KG1 (cell line): ENCODE results near the gene PRAMEF13.
"Not testable (repeated sequence)": the region's sequence is repeated elsewhere in the genome, so short reads cannot be mapped to it uniquely, and the experiment has no call there.

Experiments
- DNase-seq: peaks from one replicate; lab custom pipeline; 2025; lab: John Stamatoyannopoulos, UW

Gene PRAMEF13

DNA sequence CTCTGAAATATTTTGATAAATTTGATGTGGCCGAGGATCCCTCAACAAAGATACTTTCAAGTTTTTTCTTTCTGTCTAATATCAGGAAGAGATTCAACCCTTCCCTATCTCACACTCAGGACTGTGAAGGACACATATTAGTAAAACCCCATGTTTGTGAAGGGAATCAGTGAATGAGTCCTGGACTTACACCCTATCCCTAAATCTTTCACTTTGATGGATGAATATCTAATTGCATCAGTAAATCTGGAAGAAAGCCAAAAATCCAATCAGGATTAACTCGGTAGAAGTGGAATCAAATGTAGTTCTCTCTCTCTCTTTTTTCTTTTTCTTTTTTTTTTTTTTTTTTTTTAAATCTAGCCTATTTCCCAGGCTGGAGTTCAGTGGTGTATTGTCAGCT, 29.7 kb downstream of the PRAMEF13 start, which contains the start of gene PRAMEF9:
PRAMEF9 (plus strand) TSS at position 301 of the 400 bp plus-strand sequence. CDS start 3,433 bp downstream, outside the sequence.
- not testable (repeated sequence) for DNase-seq

DNA sequence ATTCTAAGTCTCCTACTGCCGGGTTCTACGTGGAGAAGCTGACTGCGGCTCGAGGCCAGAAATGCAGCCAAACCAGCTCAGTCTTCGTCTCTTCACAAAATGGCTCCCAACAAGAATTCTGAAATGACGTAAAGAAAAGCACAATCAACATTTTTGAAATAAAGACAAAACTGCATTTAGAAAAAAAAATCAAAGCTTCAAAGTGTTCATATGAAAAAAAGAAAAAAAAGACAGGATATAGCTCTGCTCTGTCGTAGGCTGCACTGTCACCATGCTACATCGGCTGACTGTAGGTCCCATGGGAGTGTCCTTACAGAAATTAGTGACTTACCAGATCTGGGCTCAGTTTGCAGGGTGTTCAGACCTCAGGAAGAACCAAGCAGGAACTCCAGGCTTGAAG, 35.7 kb downstream of the PRAMEF13 start, which contains the start of gene HNRNPCL4:
HNRNPCL4 (minus strand) TSS at position 101 of the 400 bp plus-strand sequence. CDS start 164 bp downstream, outside the sequence.
- not testable (repeated sequence) for DNase-seq

- DNase-seq = not testable (repeated sequence)
Measured at GRCh38 chr1:13155909-13156308, 45.3 kb downstream of the PRAMEF13 start, which contains the start of gene PRAMEF26. TSS of gene PRAMEF26 (minus strand) at chr1:13156009. CDS start at chr1:13153095, 2,914 bp downstream.
